Upper lobe of left lung (tissue), 4 donors: ENCODE results near the gene DYNC2LI1.

Source experiments
- CTCF ChIP-seq, 6 experiments: fragments of 450-650 bp in 4 of 6; fragments of 200-600 bp in 2 of 6; sonication (generic) in 2 of 6; IDR thresholded peaks; one replicate each; pipeline ENCODE4 v1.5.1; 2016 to 2019; ENCODE audit warnings: antibody characterized with exemption in 6 of 6
- EP300 ChIP-seq, 4 donors: sonication (generic); formaldehyde crosslinking; IDR thresholded peaks; one replicate each; pipeline ENCODE4 v1.5.1; 2017; ENCODE audit warnings: antibody characterized with exemption in 4 of 4, control low read depth in 2 of 4
- POLR2A ChIP-seq, 4 donors: fragments of 450-650 bp; IDR thresholded peaks; one replicate each; pipeline ENCODE4 v1.5.1; 2016 to 2017; ENCODE audit warnings: antibody characterized with exemption in 4 of 4, mild to moderate bottlenecking in 2 of 4
- POLR2AphosphoS5 ChIP-seq, 2 donors: sonication (generic); formaldehyde crosslinking; IDR thresholded peaks; one replicate each; pipeline ENCODE4 v1.5.1; 2017; ENCODE audit warnings: antibody characterized with exemption in 2 of 2

GRCh38 chr2:43846140-43846793, 72.4 kb downstream of the DYNC2LI1 start:
- TF ChIP-seq CTCF (IDR thresholded peaks at IDR 0.05), result no peak
- no peak for TF ChIP-seq POLR2AphosphoS5 (IDR thresholded peaks at IDR 0.05)
- no peak for TF ChIP-seq POLR2A (IDR thresholded peaks at IDR 0.05)
- TF ChIP-seq EP300 (IDR thresholded peaks at IDR 0.05), result no peak
